AG20443 (cell line): Measurements from ENCODE around the gene CEP131.
"Not testable (repeated sequence)": the region's sequence is repeated elsewhere in the genome, so short reads cannot be mapped to it uniquely, and the experiment has no call there.

Source experiments
- DNase-seq: peaks from one replicate; pipeline ENCODE4 v3.0.0; 2012; ENCODE audit warnings: low spot score, mixed read lengths

The CEP131 gene

GRCh38 chr17:81238815-81239713, 16.3 kb upstream of the CEP131 start, which contains the start of the genes NDUFAF8 and TEPSIN:
NDUFAF8 (plus strand) TSS chr17:81239318; CDS start chr17:81239364, 46 bp downstream.
TEPSIN (minus strand) TSS chr17:81239055; CDS start chr17:81239033, 22 bp downstream.
- DNase-seq, result peak; percentile 99

GRCh38 chr17:81238490-81238814, 15.7 kb upstream of the CEP131 start:
- DNase-seq, result no peak

- DNase-seq, result no peak
Observed at GRCh38 chr17:81237591-81238489, 15.1 kb upstream of the CEP131 start.

- no peak for DNase-seq
Observed at GRCh38 chr17:81236784-81237183, 14.0 kb upstream of the CEP131 start.

GRCh38 chr17:81235822-81236740, 13.3 kb upstream of the CEP131 start:
- DNase-seq, result no peak

- DNase-seq, result no peak
Observed at GRCh38 chr17:81234940-81235821, 12.4 kb upstream of the CEP131 start.

- no peak for DNase-seq
Observed at GRCh38 chr17:81234506-81234855, 11.7 kb upstream of the CEP131 start.

- DNase-seq, result no peak
Observed at GRCh38 chr17:81233811-81234505, 11.2 kb upstream of the CEP131 start.

- DNase-seq, result no peak
Observed at GRCh38 chr17:81233316-81233715, 10.6 kb upstream of the CEP131 start.

- DNase-seq, result no peak
Observed at GRCh38 chr17:81232616-81233241, 10.0 kb upstream of the CEP131 start.

GRCh38 chr17:81231766-81232581, 9.2 kb upstream of the CEP131 start:
- DNase-seq, result no peak

- DNase-seq, result no peak
Observed at GRCh38 chr17:81231121-81231645, 8.4 kb upstream of the CEP131 start.

GRCh38 chr17:81230043-81230820, 7.5 kb upstream of the CEP131 start:
- no peak for DNase-seq

GRCh38 chr17:81229666-81229920, 6.8 kb upstream of the CEP131 start:
- DNase-seq, result no peak

- no peak for DNase-seq
Observed at GRCh38 chr17:81228834-81229665, 6.3 kb upstream of the CEP131 start.

- DNase-seq, result no peak
Observed at GRCh38 chr17:81228420-81228819, 5.7 kb upstream of the CEP131 start.

GRCh38 chr17:81227630-81228029, 4.9 kb upstream of the CEP131 start:
- DNase-seq, result not testable (repeated sequence)
